Activated CD4-positive, alpha-beta T cell treated with anti-CD3 and anti-CD28 coated beads, Interleukin-2, amount 50 U/mL, for 16 hours (primary cell): ENCODE results near the gene FBXL16.

ENCODE experiments used
- DNase-seq: peaks from one replicate; pipeline ENCODE4 v3.0.0-alpha.2; 2020

Gene FBXL16

GRCh38 chr16:674968-675883 is 30.4 kb downstream of the FBXL16 start, which contains the start of gene RHBDL1:
Gene RHBDL1, plus strand, starts transcription at chr16:675671. Its CDS starts 120 bp downstream, at chr16:675791.
- no peak for DNase-seq

- no peak for DNase-seq
These were observed 31.3 kb downstream of the FBXL16 start for GRCh38 chr16:674214-674881.

- no peak for DNase-seq
These were observed 32.1 kb downstream of the FBXL16 start for GRCh38 chr16:673399-673991.

- no peak for DNase-seq
These were observed 32.8 kb downstream of the FBXL16 start for GRCh38 chr16:672851-673250.

GRCh38 chr16:672371-672770 is 33.2 kb downstream of the FBXL16 start:
- DNase-seq: no peak

- no peak for DNase-seq
These were observed 34.1 kb downstream of the FBXL16 start for GRCh38 chr16:671353-672131.

- DNase-seq: no peak
These were observed 34.9 kb downstream of the FBXL16 start for GRCh38 chr16:670485-671352.

- DNase-seq: no peak
These were observed 35.9 kb downstream of the FBXL16 start for GRCh38 chr16:669666-670065.

- no peak for DNase-seq
These were observed 37.0 kb downstream of the FBXL16 start for GRCh38 chr16:668519-669171.

GRCh38 chr16:667780-668518 is 37.7 kb downstream of the FBXL16 start, which contains the start of gene RHOT2:
Gene RHOT2, plus strand, starts transcription at chr16:668132. Its CDS starts 68 bp downstream, at chr16:668200.
- peak; percentile 95 for DNase-seq

GRCh38 chr16:667113-667779 is 38.4 kb downstream of the FBXL16 start:
- DNase-seq: no peak

- DNase-seq: no peak
These were observed 39.0 kb downstream of the FBXL16 start for GRCh38 chr16:666572-666971.

- DNase-seq: no peak
These were observed 43.0 kb downstream of the FBXL16 start for GRCh38 chr16:662597-662996.

- no peak for DNase-seq
These were observed 43.5 kb downstream of the FBXL16 start for GRCh38 chr16:662095-662494.

GRCh38 chr16:661184-661821 is 44.3 kb downstream of the FBXL16 start:
- DNase-seq: no peak

GRCh38 chr16:660459-661183 is 45.0 kb downstream of the FBXL16 start:
- DNase-seq: peak; percentile 75

GRCh38 chr16:660132-660458 is 45.5 kb downstream of the FBXL16 start:
- no peak for DNase-seq

GRCh38 chr16:659618-660017 is 46.0 kb downstream of the FBXL16 start:
- DNase-seq: no peak
